Right lobe of liver (tissue), 4 donors: ENCODE measurements around the gene NSMF.

Experiments
- CTCF ChIP-seq, 4 donors: fragments of 200-600 bp in 3 of 4; fragments of 450-650 bp in 1 of 4; IDR thresholded peaks; one replicate each; pipeline versions ENCODE4 v1.5.1 to v1.8.0; 2016 to 2022; ENCODE audit warnings: antibody characterized with exemption in 4 of 4, mild to moderate bottlenecking in 2 of 4
- POLR2A ChIP-seq: fragments of 450-650 bp; IDR thresholded peaks from one replicate; pipeline ENCODE4 v1.6.1; 2017; ENCODE audit warnings: antibody characterized with exemption, mild to moderate bottlenecking
- donor health status: DM: no; HTN: no; CAD: no.
- donor health status: DM: no; HTN: no; CAD: no.
- donor health status: DM: no; HTN: yes; CAD: no.

- no peak for TF ChIP-seq CTCF (IDR thresholded peaks at IDR 0.05)
- TF ChIP-seq POLR2A: no peak
Observed at GRCh38 chr9:137494550-137495351, 35.6 kb upstream of the NSMF start.
